Forelimb muscle (tissue), 1 donor: ENCODE results near the gene RAB11FIP3. TPM values are rescaled to one million over a fixed set of nuclear protein-coding genes. Genes with fewer than 3 reads are reported as not detected.
"Not testable (repeated sequence)": the region's sequence is repeated elsewhere in the genome, so short reads cannot be mapped to it uniquely, and the experiment has no call there.

Source experiments
- DNase-seq: peaks from one replicate; pipeline ENCODE4 v3.0.0-alpha.2; 2013; ENCODE audit warnings: low read depth
- polyA plus RNA-seq: library from polyadenylated mRNA; unstranded; fragments of 120-200 nt; gene quantifications from one replicate; pipeline ENCODE4 v1.2.1, GENCODE V29; 2013; ENCODE audit not compliant: insufficient read length

The RAB11FIP3 gene
- polyA plus RNA-seq, 1 donor, result 30.4 TPM

DNA sequence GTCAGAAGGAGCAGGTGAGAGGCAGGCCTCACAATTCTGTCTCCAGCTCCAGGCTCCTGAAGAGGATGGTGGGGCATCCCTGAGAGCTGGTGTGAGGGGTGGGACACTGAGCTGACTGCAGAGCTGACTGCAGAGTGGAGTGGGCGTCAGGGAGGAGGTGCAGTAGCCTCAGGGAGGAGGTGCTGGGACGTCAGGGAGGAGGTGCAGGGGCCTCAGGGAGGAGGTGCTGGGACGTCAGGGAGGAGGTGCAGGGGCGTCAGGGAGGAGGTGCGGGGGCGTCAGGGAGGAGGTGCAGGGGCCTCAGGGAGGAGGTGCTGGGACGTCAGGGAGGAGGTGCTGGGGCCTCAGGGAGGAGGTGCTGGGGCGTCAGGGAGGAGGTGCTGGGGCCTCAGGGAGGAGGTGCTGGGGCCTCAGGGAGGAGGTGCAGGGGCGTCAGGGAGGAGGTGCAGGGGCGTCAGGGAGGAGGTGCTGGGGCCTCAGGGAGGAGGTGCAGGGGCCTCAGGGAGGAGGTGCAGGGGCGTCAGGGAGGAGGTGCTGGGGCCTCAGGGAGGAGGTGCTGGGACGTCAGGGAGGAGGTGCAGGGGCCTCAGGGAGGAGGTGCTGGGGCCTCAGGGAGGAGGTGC, 41.9 kb downstream of the RAB11FIP3 start:
- not testable (repeated sequence) for DNase-seq

DNA sequence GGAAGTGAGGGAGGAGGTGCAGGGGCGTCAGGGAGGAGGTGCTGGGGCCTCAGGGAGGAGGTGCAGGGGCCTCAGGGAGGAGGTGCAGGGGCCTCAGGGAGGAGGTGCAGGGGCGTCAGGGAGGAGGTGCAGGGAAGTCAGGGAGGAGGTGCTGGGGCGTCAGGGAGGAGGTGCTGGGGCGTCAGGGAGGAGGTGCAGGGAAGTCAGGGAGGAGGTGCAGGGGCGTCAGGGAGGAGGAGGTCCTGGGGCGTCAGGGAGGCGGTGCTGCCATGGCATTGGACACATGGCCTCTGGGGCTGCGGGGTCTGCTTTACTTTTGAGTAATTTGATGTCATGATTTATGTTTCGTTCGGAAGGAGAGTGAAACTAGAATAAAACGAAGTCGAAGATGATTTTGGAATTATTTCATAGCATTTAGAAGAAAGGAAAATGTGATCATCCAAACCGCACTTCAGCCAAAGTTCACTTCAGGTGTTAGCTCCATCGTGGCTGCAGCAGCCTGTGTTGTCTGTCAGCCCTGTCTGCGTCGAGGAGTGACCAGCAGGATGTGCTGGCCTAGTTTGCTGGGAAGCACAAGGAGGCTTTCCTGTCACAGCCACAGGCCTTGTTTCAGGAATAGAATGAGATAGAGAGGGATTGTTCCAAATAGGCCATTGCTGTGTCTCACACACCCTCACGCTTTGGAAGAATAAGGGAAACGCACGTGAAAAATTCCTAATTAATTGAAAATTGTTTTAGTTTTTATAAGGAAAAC, 42.8 kb downstream of the RAB11FIP3 start:
- DNase-seq, result no peak

DNA sequence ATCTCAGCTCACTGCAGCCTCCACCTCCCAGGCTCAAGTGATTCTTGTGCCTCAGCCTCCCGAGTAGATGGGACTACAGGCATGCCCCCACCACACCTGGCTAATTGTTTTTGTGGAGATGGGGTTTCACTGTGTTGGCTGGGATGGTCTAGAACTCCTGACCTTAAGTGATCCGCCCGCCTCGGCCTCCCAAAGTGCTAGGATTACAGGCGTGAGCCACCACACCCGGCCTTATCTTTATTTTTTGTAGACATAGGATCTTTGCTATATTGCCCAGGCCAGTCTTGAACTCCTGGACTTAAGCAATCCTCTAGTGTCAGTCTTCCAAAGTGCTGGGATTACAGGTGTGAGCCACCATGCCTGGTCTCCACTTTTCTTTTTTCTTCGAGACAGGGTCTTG, 44.0 kb downstream of the RAB11FIP3 start:
- not testable (repeated sequence) for DNase-seq

DNA sequence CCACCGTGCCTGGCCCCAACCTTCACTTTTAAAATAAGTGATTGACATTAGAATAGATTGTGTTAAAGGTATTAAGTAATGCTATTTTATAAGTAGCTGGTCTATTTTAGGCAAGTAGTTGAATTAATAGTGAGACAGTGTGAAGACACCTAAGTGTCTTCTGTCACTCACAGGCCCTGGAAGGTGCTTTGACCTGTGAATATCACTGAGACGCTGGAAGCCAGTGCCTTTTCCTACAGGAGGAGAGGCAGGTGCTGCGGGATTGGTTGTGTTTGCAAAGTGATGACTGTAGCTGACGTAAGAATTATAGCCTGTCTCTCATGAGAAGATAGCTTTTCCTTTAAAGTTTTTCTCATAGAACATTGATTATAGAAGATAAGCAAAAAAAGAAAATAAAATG, 45.0 kb downstream of the RAB11FIP3 start:
- DNase-seq, result no peak

DNA sequence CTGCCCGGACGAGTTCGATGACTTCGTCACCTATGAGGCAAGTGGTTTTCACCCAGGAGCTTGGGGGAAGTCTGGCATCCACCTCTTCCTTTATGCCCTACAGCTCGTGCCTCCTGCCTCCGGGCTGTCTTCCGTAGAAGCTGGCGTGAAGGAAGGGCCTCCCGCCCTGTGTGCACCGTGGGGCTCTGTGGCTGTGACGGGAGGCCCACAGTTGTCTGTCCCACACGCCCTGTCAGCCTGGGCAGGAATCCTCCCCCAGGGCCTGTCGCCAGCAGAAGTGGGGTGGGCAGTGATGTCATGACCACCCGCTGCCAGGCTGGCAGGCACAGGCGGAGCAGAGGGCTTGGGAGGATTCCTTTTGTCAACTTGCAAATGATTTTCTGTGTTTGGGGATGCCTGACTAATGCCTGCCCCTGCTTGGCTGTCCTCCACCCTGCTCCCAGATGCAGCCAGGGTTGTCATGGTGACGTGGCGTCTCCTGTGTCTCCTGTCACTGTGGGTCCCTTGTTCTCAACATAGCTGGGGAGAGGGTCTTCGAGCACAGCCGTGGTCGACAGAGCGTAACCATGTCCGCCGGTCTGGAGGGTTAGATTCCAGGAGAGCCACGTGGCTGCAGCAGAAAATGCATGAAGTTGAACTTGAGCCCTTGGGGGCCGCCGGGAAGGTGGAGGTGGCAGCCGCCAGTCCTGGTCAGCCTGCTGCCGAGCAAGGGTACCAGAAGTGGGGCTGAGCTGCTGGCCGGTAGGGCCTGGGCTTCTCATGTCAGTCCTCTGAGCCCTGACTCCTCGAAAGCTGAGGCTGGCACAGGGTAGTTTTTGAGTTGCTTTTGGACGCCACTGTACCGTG, 46.1 kb downstream of the RAB11FIP3 start:
- DNase-seq, result no peak

DNA sequence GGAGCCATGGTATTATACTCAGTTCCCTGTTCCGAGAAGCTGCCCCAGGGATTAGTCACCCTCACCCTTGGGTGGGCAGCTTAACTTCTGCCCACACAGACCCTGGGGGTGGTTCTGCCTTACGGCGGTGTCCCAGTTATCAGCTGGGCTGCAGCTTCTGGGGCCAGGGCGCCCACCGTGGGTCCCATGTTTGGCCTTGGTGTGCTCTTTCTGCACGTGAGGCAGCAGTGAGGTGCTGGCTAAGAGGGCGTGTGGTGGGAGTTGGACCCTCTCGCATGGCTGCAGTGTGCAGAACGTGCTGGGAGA, 46.7 kb downstream of the RAB11FIP3 start:
- no peak for DNase-seq

DNA sequence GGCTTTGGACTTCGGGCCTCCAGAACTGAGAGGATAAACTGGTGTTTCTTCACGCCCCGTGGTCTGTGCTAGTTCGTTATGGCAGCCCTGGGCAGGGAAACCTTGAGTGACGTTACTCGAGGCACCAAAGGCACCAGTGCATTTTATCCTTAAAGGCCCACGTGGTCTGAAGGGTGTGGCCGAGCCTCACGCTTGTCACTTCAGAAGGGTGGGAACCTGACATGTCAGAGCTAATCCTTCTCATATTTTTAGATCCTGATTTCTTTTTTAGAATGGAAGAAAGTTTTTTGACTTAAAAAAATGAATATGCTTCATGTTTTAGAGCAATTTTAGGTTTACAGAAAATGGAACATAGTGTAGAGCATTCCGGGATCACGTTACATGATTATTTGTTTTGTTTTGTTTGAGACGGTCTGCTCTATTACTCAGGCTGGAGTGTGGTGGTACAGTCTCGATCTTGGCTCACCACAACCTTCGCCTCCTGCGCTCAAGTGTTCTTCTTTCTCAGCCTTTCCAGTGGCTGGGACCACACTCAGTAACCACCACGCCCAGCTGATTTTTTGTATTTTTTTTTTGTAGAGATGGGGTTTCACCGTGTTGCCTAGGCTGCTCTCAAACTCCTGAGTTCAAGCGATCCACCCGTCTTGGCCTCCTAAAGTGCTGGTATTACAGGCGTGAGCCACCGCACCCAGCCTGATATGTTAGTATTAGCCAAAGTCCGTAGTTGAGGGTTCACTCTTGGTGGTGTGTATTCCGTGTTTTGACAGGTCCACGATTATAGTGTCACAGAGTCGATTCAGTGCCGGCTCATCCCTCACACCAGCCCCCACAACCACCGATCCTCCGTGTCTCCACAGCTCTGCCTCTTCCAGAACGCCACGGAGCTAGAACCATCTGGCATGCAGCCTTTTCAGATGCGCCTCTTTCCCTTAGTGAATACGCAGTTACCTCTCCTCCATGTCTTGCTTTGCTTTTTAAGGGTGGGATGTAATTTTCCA, 47.9 kb downstream of the RAB11FIP3 start:
- no peak for DNase-seq

DNA sequence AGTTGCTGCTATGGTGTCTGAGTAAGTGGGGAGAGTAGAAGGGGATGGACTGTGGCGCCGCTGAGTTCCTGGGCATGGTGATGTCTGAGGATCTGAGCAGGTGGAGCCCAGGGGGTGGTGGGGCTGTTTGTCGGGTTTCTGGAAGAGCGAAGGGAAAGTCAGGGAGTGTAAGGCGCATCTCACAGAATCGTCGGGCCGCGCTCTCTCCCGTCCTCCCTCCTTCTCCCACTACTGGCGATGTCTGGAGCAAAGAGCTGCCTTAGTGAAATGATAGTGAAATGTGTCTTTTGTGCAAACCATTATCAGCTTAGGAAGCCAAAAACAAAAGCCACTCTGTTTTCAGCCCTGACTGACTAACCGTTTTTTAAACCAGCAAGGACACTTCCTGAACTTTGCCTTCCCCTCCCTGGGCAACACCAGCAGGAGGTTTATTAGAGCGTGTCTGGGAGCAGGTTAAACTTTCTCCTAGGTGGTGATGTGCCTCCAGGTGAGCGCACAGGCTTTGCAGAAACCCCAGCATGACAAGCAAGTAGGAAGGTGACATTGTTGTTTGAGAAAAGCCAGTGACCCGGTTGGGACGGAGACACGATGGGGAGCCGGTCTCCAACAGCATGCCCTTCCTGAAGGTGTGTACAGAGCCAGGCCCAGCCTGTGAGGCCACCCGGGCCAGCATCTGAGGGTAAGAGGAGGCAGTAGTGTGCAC, 49.1 kb downstream of the RAB11FIP3 start:
- no peak for DNase-seq

DNA sequence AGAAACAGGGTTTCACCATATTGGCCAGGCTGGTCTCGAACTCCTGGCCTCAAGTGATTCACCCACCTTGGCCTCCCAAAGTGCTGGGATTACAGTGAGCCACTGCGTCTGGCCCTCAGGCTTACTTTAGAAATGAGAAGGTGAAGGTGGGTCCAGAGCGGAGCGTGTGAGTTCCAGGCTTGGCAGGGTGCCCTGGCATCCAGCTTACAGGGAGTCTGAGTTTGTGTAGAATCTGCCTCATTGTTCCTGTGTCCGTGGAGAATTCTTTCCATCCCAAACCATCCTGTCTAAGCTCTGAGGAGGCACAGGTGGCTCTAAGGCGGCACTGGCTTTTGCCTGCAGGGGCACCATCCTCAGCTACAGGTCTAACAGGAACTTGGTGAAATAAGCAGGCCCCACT, 50.6 kb downstream of the RAB11FIP3 start:
- DNase-seq, result no peak

DNA sequence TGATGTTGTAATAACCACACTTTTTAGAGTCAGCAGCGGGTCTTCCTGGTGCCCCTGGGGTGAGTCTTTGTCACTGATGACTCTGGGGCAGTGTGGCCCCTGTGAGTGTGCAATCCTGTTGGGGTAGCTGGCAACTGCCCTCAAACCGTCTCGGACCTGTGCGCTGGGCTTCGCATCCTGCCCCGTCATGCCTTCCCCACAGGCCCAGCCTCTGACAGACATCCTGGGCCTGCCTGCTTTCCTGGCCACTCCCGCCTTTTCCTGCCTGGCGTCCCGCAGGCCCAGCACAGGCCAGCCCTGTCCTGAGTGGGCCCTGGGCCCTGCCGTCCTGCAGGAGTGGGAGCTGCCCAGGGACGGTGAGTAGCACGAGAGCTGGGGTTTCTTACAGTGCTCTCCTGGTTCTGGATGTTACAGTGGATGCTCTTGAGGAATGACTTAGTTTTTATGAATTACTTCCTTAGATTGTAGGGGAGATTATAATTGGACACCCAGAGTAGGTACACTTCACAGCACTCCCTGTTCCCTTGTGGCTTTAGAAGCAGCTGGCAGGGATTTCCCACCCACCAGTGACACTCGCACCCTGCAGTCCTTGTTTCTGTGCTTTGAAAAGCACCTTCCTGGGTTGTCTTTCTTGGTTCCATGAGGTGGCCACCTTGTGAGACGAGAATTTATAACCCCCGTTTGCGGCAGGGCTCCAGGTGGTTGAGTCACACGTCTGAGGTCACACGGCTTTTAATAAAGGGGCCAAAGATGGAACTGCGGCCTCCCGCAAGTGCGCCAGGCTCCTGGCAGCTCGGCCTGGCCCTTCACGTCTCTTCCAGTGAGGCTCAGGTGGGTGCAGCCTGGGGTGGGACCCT, 52.1 kb downstream of the RAB11FIP3 start:
- DNase-seq, result no peak

DNA sequence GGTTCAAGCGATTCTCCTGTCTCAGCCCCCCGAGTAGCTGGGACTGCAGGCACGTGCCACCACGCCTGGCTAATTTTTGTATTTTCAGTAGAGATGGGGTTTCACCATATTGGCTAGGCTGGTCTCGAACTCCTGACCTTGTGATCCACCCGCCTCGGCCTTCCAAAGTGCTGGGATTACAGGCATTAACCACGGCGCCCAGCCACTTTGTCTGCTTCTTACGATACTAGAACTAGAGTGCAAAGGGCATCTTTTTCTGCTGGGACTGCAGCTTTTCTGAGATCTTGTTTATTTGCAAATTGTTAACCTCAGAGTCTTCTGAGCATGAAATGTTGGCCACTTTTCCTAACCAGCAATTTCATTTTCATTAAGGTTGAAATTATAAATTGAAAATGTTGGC, 52.8 kb downstream of the RAB11FIP3 start:
- not testable (repeated sequence) for DNase-seq

DNA sequence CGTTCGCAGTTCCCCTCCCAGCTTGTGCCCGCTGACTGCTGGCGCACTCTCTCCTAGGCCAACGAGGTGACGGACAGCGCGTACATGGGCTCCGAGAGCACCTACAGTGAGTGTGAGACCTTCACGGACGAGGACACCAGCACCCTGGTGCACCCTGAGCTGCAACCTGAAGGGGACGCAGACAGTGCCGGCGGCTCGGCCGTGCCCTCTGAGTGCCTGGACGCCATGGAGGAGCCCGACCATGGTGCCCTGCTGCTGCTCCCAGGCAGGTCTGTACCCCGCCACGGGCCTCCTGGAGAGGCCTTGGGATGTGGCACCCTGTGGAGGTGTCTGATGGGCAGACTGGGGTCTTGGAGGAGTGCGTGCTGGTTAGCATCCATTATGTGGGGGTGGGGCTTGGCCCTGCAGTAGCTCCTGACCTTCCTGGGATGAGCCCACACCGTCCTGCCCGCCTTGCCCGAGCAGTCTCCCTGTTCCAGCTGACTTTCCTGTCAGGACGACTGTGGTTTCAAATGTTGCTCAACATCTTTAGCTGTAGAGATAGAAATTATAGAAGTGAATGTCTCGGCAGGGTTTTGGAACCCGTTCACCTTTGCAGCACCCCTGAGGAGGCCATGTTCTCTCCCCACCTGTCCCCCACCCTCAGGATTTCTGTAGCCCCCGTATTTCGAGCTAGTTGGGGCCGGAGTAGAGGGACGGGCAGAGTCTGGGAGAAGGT, 57.2 kb downstream of the RAB11FIP3 start:
- no peak for DNase-seq

DNA sequence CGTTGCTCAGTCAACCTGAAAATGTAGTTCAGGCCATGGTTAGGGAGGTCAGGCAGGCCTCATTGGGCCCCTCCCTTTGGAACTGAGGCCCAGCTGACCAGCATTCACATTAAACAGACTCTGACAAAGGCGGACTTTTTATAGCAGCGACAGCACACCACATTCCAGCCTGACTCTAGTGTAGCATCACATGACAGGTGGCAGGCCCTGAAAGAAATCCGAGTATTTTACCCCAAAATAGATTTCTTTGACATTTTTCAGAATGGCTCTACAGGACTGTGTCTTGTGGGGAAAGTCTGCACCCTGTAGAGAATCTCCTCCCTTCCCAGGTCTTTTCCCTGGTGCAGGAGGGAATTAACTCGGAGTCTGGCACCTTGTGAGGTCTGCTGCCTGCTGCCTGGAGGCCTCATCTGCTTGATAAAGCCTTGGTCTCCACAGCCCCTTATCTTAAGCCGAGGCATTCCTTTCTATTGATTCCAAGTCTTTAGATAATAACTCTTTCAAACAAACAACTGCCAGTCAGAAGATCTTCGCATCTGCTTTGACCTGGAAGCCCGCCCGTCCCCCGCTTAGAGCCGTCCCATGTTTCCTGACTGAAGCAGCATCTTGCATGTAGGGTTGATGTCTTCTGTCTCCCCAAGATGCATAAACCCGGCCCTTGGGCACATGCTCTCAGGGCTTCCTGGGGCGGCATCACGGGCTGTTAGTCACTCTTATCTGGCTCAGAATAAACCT, 58.1 kb downstream of the RAB11FIP3 start:
- DNase-seq, result no peak

DNA sequence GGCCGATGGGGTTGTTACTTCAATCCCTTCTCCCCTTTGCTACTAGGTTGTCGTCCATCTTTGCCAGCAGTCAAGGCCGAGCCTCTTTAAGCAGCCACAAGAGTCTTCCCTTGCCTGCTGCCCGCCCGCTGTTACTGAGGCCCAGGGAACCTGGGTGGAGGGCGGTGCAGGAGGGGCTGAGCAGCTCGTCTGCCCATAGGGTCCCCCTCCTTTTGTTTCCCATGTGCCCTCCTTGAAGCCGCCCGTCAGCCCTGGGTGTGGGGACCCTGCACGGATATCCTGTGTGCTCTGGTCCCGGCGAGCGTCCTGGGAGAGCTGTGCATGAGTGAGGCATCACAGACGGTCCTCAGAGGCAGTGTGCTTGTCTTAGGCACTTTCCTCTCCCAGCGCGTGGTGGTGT, 64.2 kb downstream of the RAB11FIP3 start:
- DNase-seq, result no peak

DNA sequence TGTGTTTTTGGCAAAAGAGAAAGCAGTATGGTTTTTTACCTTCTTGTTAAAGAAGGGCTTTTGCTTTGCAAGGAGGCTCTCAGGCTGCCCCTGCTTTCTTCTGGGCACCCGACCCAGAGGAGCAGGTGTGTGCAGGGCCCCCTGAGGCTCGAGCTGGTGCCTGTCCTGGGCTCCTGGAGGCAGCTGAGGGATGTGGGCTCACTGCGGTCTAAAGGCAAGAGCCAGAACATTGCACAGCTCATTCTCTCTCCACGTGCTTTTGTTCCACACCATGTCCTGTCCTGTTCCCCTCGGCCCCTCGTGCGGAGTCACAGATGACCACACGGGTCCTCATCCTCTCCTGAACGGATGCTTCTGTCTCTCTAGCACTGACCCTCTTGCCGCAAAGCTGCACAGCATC, 65.3 kb downstream of the RAB11FIP3 start:
- no peak for DNase-seq

DNA sequence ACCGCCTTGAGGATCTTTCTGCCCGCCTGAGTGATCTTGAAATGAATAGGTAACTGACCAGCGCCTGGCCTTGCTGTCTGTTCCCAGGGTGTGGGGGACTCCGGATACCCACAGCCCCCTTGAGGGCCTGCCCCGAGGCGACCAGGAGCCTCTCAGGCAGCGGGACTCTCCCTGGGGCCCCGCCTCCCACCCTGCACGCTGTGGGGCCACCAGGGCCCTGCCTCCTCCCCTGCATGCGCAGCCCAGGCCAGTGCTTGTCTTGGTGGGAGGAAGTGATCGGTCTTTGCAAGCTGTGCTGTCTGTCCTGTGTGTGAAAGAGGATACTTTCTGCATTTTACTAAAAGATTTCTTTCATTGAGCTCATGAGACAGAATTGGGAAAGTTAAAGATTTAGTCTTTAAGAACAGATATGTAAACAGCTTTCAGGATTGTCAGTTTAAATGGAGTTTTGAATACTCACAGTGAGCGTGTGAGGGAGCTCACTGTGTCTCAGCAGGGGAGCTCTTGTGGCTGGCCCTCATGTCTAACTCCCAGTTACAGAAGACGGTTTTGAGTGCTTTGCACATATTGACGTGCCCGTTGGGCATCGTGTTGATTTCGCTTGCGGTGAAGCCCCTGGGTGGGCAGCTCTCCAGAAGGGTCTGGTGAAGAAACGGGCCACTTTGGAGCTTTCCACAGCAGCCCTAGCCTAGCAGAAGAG, 65.9 kb downstream of the RAB11FIP3 start:
- DNase-seq, result no peak

DNA sequence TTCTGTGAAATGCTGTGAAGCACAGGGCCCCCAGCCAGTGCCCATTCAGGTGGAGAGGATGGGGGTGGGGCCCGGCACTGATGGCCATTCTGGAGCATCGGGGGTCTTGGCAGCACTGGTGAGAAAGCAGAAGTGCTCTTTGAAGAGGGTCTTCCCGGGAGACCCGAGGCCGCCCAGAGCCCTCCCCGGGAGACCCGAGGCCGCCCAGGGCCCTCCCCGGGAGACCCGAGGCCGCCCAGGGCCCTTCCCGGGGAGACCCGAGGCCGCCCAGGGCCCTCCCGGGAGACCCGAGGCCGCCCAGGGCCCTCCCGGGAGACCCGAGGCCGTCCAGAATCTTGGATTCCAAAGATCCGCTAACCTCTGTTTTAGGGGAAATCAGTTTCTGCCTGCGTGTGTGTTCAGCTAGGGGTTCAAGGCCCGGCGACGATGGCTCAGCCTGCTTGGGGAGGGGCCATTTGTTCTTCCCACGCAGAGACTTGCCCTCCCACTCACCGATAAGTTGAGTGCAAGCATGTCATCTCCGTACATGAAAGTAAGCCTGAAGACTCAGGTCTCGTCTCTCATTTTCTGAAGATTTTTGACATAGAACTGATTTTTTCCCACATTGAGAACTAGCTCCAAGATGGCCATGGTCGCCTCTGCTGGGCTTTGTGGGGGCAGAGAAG, 66.9 kb downstream of the RAB11FIP3 start:
- DNase-seq, result no peak
